Upper lobe of left lung (tissue), 6 donors: ENCODE measurements around the gene CUEDC1. TPM values are rescaled to one million over a fixed set of nuclear protein-coding genes. Genes with fewer than 3 reads are reported as not detected.

Experiments
- ATAC-seq, 2 donors: fragments of 200-7000 bp; cut with Tn5 transposase; one replicate each; pipeline ENCODE4 v1.9.1; 2022; ENCODE audit warnings: mild to moderate bottlenecking in 2 of 2, moderate library complexity in 2 of 2; ENCODE audit not compliant: low FRiP score in 2 of 2
- DNase-seq, 2 donors: peaks; one replicate each; pipeline ENCODE4 v3.0.0-alpha.2; 2019 to 2020
- H3K27ac ChIP-seq, 4 donors: fragments of 200-600 bp; sonication (generic); one replicate each; pipeline ENCODE4 v1.5.1; 2016 to 2019
- H3K27me3 ChIP-seq, 4 donors: fragments of 200-600 bp; sonication (generic); one replicate each; pipeline ENCODE4 v1.5.1; 2017 to 2019
- H3K36me3 ChIP-seq, 4 donors: fragments of 200-600 bp; sonication (generic); one replicate each; pipeline ENCODE4 v1.5.1; 2016 to 2019
- H3K4me1 ChIP-seq, 4 donors: fragments of 200-600 bp; sonication (generic); one replicate each; pipeline ENCODE4 v1.5.1; 2018 to 2019
- H3K4me3 ChIP-seq, 4 donors: fragments of 200-600 bp; sonication (generic); one replicate each; pipeline ENCODE4 v1.5.1; 2017 to 2019; ENCODE audit warnings: mild to moderate bottlenecking in 2 of 4, moderate library complexity in 1 of 4
- H3K9me3 ChIP-seq, 4 donors: fragments of 200-600 bp; sonication (generic); one replicate each; pipeline ENCODE4 v1.5.1; 2018 to 2019
- EP300 ChIP-seq, 4 donors: sonication (generic); formaldehyde crosslinking; IDR thresholded peaks; one replicate each; pipeline ENCODE4 v1.5.1; 2017; ENCODE audit warnings: antibody characterized with exemption in 4 of 4, control low read depth in 2 of 4
- POLR2A ChIP-seq, 4 donors: fragments of 450-650 bp; IDR thresholded peaks; one replicate each; pipeline ENCODE4 v1.5.1; 2016 to 2017; ENCODE audit warnings: antibody characterized with exemption in 4 of 4, mild to moderate bottlenecking in 2 of 4
- POLR2AphosphoS5 ChIP-seq, 2 donors: sonication (generic); formaldehyde crosslinking; IDR thresholded peaks; one replicate each; pipeline ENCODE4 v1.5.1; 2017; ENCODE audit warnings: antibody characterized with exemption in 2 of 2
- WGBS, 2 donors: methylation state at CpG; one replicate each; pipeline ENCODE4 v1.1.5; 2017 to 2018; 5-methylcytosine and 5-hydroxymethylcytosine counted together
- total RNA-seq, 6 donors: library from RNA; depleted of rRNA in 4 of 6; stranded (reverse); fragments of >200 nt in 4 of 6; gene quantifications; one replicate each; pipeline versions ENCODE4 v1.1.0 to v1.2.1, GENCODE V29; 2016 to 2021
- TF ChIP-seq, protein P1 (sequence below), 6 experiments: fragments of 450-650 bp in 4 of 6; fragments of 200-600 bp in 2 of 6; sonication (generic) in 2 of 6; IDR thresholded peaks; one replicate each; pipeline ENCODE4 v1.5.1; 2016 to 2019; ENCODE audit warnings: antibody characterized with exemption in 6 of 6
- donor health status: DM: no; HTN: no; CAD: no; lungs with moderate emphysema.
- donor health status: DM: no; HTN: yes; CAD: no; lungs with severe emphysema.

CUEDC1 gene
- total RNA-seq, 6 donors from 2014 or later, result 33.3 to 119 (median 54.4) TPM

DNA sequence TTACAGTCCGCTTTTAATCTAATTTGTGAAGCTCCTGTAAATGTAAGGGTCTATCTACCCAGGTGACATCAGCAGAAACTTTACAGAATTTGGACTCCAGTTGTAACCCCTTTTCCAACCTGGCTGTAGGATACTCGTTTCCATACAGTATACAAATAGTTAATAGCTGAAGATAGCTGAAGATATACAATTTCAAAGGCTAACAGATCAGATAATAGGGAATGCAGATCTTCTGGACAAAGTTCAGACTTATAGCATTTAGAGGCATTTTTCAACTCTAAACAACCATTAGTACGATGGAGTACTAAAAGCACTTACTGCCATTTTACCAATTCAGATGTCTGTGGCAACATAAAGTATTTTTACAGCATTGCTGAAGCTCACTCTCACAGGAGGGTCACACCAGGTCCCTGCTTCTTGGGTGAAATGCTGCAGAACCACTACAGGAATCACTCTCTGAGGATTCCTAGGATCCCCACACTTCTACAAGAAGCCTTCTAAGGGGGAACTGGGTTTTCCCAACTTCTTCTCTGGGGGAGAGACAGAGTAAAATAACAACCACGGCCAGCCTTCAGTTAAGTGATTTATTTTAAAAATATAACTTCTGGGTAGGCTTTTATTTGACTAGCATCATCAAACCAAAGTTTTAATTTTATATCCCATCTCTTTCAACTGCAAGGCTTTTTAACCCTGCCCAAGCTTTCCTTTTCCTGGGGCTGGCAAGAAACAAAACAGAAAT, 29.9 kb upstream of the CUEDC1 start:
- WGBS, 2 donors, result 39 to 53% methylated on average over 4 of the region's 4 CpGs
- Histone ChIP-seq H3K4me1 (peaks cover 52 to 70% (median 56%) of the 10 kb centered on the region in 4 donors), H3K9me3 (no peaks in the 10 kb centered on the region), H3K27me3 (no peaks in the 10 kb centered on the region), H3K36me3 (peaks cover 3 to 21% (median 11%) of the 10 kb centered on the region in 4 donors), H3K27ac (peak overlapping the region in 2 of 4 donors; percentile 99 to 100), H3K4me3 (peak overlapping the region in 1 of 4 donors; percentile 9)
- TF ChIP-seq, protein P1, sequence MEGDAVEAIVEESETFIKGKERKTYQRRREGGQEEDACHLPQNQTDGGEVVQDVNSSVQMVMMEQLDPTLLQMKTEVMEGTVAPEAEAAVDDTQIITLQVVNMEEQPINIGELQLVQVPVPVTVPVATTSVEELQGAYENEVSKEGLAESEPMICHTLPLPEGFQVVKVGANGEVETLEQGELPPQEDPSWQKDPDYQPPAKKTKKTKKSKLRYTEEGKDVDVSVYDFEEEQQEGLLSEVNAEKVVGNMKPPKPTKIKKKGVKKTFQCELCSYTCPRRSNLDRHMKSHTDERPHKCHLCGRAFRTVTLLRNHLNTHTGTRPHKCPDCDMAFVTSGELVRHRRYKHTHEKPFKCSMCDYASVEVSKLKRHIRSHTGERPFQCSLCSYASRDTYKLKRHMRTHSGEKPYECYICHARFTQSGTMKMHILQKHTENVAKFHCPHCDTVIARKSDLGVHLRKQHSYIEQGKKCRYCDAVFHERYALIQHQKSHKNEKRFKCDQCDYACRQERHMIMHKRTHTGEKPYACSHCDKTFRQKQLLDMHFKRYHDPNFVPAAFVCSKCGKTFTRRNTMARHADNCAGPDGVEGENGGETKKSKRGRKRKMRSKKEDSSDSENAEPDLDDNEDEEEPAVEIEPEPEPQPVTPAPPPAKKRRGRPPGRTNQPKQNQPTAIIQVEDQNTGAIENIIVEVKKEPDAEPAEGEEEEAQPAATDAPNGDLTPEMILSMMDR (IDR thresholded peaks at IDR 0.05), result no peak
- no peak for TF ChIP-seq EP300 (IDR thresholded peaks at IDR 0.05)
- no peak for TF ChIP-seq POLR2AphosphoS5 (IDR thresholded peaks at IDR 0.05)
- no peak for TF ChIP-seq POLR2A (IDR thresholded peaks at IDR 0.05)
- DNase-seq (no peak), ATAC-seq (no peak)

DNA sequence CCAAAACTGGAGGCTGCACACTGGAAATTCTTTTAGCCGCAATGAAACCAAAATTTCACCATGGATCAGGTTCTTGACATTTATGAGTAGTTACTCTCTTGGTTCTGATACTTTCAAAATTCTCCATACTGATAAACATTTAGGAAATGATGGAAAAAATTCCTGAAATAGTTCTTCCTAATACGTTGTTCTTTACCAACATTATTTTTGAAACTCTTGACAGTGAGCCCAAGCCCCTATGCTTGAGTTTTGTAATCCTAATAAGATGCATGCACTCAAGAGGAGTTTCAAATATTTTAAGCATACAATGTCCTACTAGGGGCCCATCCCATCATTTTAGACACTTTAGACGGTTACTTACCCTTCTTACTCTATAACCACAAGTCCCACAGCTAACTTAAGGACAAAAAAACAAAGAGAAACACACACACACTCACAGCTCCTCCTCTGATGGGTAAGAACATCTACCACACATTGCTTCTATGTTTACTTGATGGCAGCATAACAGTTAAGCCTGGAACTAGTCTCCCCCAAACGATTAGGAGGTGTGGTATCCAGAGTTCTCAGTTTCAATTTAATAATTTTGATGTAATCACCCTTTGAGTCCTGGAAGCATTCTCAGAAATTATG, 29.2 kb upstream of the CUEDC1 start:
- Histone ChIP-seq H3K36me3 (peaks cover 8 to 28% (median 17%) of the 10 kb centered on the region in 4 donors), H3K4me3 (no peak overlapping the region), H3K27me3 (no peaks in the 10 kb centered on the region), H3K4me1 (peaks cover 52 to 67% (median 56%) of the 10 kb centered on the region in 4 donors), H3K9me3 (no peaks in the 10 kb centered on the region), H3K27ac (peak overlapping the region in 2 of 4 donors; percentile 99 to 100)
- DNase-seq (no peak), ATAC-seq (no peak)
- TF ChIP-seq, protein P1 (IDR thresholded peaks at IDR 0.05), result no peak
- TF ChIP-seq POLR2A (IDR thresholded peaks at IDR 0.05), result no peak
- 30 to 31% methylated on average over 4 of the region's 4 CpGs for WGBS, 2 donors

DNA sequence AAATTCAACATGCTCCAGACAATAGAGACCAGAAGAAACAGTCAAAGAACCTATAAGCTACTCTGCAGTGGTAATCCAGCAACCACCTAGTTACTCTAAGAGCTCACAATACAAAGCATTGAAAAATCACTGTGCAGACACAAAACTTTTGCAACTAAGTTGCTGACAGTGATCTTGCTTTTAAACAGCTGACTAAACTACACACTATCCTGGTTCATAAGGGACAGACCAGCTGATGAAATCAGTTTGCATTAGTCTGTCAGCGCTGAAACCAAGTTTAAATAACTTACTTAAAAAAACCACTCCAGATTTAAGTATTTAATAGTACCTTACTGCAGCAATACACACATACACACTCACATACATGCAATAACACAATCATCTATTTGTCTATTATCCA, 28.2 kb upstream of the CUEDC1 start:
- H3K27me3 ChIP-seq, result no peaks in the 10 kb centered on the region
- ATAC-seq (no peak), DNase-seq (no peak)
- H3K4me3 ChIP-seq, result no peak overlapping the region
- H3K9me3 ChIP-seq, result no peaks in the 10 kb centered on the region
- peaks cover 47 to 58% (median 50%) of the 10 kb centered on the region in 4 donors for H3K4me1 ChIP-seq
- 75 to 78% methylated on average over 1 of the region's 1 CpG for WGBS, 2 donors
- no peak overlapping the region for H3K27ac ChIP-seq
- TF ChIP-seq EP300 (IDR thresholded peaks at IDR 0.05) (no peak), POLR2AphosphoS5 (IDR thresholded peaks at IDR 0.05) (no peak), POLR2A (IDR thresholded peaks at IDR 0.05) (no peak)
- TF ChIP-seq, protein P1 (IDR thresholded peaks at IDR 0.05), result no peak
- peaks cover 17 to 38% (median 26%) of the 10 kb centered on the region in 4 donors for H3K36me3 ChIP-seq

DNA sequence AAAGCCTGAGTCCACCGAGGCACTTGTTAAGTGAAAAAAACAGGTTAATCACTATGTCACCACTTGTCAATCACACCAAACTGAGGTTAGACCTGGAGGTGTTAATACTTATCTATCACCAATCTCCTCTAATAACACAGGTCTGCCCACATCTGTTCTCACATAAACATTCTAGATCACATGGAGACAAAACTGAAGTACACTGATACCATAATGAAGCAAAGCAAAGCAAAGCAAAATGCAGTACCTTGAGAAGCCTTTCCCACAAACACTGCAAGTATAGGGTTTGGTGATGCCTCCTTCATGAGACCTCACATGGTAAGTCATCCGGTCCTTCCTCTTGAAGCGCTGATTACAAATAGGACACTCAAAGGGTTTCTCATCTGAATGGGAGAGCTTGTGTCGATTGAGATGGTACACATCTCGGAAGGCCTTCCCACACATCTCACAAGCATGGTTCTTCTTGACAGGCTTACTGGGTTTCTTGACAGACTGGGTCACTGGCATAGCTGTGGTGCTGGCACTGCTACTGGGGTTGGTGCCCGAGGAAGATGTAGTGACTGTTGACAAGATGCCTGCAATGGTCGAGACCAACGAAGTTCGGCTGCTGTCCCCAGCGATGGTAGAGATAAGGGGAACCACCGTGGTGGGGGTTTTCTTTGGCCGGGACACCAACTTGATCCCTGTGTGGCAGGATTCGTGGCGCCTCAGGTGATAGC, 27.4 kb upstream of the CUEDC1 start:
- Histone ChIP-seq H3K4me3 (no peak overlapping the region), H3K27me3 (no peaks in the 10 kb centered on the region), H3K36me3 (peaks cover 21 to 46% (median 32%) of the 10 kb centered on the region in 4 donors), H3K9me3 (no peaks in the 10 kb centered on the region), H3K27ac (no peak overlapping the region), H3K4me1 (peaks cover 47 to 58% (median 50%) of the 10 kb centered on the region in 4 donors)
- no peak for DNase-seq
- TF ChIP-seq, protein P1 (IDR thresholded peaks at IDR 0.05), result no peak
- TF ChIP-seq EP300 (IDR thresholded peaks at IDR 0.05) (no peak), POLR2AphosphoS5 (IDR thresholded peaks at IDR 0.05) (no peak), POLR2A (IDR thresholded peaks at IDR 0.05) (no peak)
- 74 to 76% methylated on average over 11 to 14 of the region's 14 CpGs for WGBS, 2 donors
- no peak for ATAC-seq
